Trophoblast cell (in vitro differentiated cells and primary cell): Measurements from ENCODE around the gene LRRC4B.
A peak's percentile ranks its signal among the peaks of the same experiment; 100 is the strongest.

Source experiments
- DNase-seq, 2 donors: peaks; one replicate each; pipeline ENCODE4 v3.0.0-alpha.2; 2016
- H2AFZ ChIP-seq: 2 replicates; pipeline ENCODE4 v1.6.1; 2013; ENCODE audit warnings: low read length, moderate library complexity, mild to moderate bottlenecking; ENCODE audit not compliant: insufficient read depth, poor library complexity
- H2AK5ac ChIP-seq: 2 replicates; pipeline ENCODE4 v1.6.1; 2013; ENCODE audit warnings: mild to moderate bottlenecking, low read length
- H2BK120ac ChIP-seq: 2 replicates; pipeline ENCODE4 v1.6.1; 2013; ENCODE audit warnings: low read length, mild to moderate bottlenecking, moderate library complexity; ENCODE audit not compliant: insufficient read depth, poor library complexity
- H2BK12ac ChIP-seq: 2 replicates; pipeline ENCODE4 v1.6.1; 2013; ENCODE audit warnings: mild to moderate bottlenecking, low read length, moderate library complexity
- H2BK5ac ChIP-seq: 2 replicates; pipeline ENCODE4 v1.6.1; 2013; ENCODE audit warnings: low read length, low read depth, moderate library complexity, mild to moderate bottlenecking; ENCODE audit not compliant: poor library complexity
- H3K14ac ChIP-seq: 2 replicates; pipeline ENCODE4 v1.6.1; 2013; ENCODE audit warnings: mild to moderate bottlenecking, low read length
- H3K18ac ChIP-seq: 2 replicates; pipeline ENCODE4 v1.6.1; 2013; ENCODE audit warnings: mild to moderate bottlenecking, low read length
- H3K23ac ChIP-seq: 2 replicates; pipeline ENCODE4 v1.6.1; 2013; ENCODE audit warnings: low read length
- H3K27ac ChIP-seq: 2 replicates; pipeline ENCODE4 v1.5.1; 2013; ENCODE audit warnings: low read depth, mild to moderate bottlenecking, inconsistent platforms, low read length, moderate library complexity
- H3K27me3 ChIP-seq: 2 replicates; pipeline ENCODE4 v1.6.1; 2013; ENCODE audit warnings: inconsistent platforms, mild to moderate bottlenecking, low read length, moderate library complexity; ENCODE audit not compliant: insufficient read depth
- H3K36me3 ChIP-seq, 2 experiments: 1 replicate in 1 of 2; 2 replicates in 1 of 2; pipeline ENCODE4 v1.6.1; 2013; ENCODE audit warnings: low read length in 2 of 2, mild to moderate bottlenecking in 2 of 2, moderate library complexity in 1 of 2; ENCODE audit not compliant: insufficient read depth in 2 of 2, control insufficient read depth in 1 of 2
- H3K4ac ChIP-seq: 2 replicates; pipeline ENCODE4 v1.6.1; 2013; ENCODE audit warnings: low read depth, mild to moderate bottlenecking, low read length, moderate library complexity
- H3K4me1 ChIP-seq, 2 experiments: 1 replicate in 1 of 2; 2 replicates in 1 of 2; pipeline ENCODE4 v1.6.1; 2013; ENCODE audit warnings: low read length in 2 of 2, mild to moderate bottlenecking in 2 of 2, moderate library complexity in 1 of 2; ENCODE audit not compliant: insufficient read depth in 2 of 2, control insufficient read depth in 1 of 2
- H3K4me2 ChIP-seq: 2 replicates; pipeline ENCODE4 v1.6.1; 2013; ENCODE audit warnings: inconsistent platforms, mild to moderate bottlenecking, low read length, moderate library complexity
- H3K4me3 ChIP-seq: 2 replicates; pipeline ENCODE4 v1.5.1; 2013; ENCODE audit warnings: mild to moderate bottlenecking, low read depth, low read length, inconsistent platforms
- H3K79me1 ChIP-seq: one replicate; pipeline ENCODE4 v1.6.1; 2013; ENCODE audit warnings: low read length
- H3K79me2 ChIP-seq: 2 replicates; pipeline ENCODE4 v1.6.1; 2013; ENCODE audit warnings: low read length, mild to moderate bottlenecking; ENCODE audit not compliant: control insufficient read depth, insufficient read depth, poor library complexity
- H3K9ac ChIP-seq: 2 replicates; pipeline ENCODE4 v1.6.1; 2013; ENCODE audit warnings: mild to moderate bottlenecking, low read length
- H3K9me3 ChIP-seq: 2 replicates; pipeline ENCODE4 v1.6.1; 2013; ENCODE audit warnings: low read depth, mild to moderate bottlenecking, control low read depth, inconsistent platforms, low read length; ENCODE audit not compliant: insufficient read depth
- H4K12ac ChIP-seq: 2 replicates; pipeline ENCODE4 v1.6.1; 2013; ENCODE audit warnings: low read depth, mild to moderate bottlenecking, low read length, moderate library complexity
- H4K8ac ChIP-seq: 2 replicates; pipeline ENCODE4 v1.6.1; 2013; ENCODE audit warnings: low read depth, mild to moderate bottlenecking, low read length, moderate library complexity
- H4K91ac ChIP-seq: one replicate; pipeline ENCODE4 v1.6.1; 2013; ENCODE audit warnings: low read depth, mild to moderate bottlenecking, low read length, moderate library complexity
- WGBS: extraction: QIAGEN DNeasy Blood & Tissue Kit; methylation state at CpG from one replicate; pipeline ENCODE4 v1.1.7; 2013; ENCODE audit warnings: missing lambda C conversion rate; ENCODE audit not compliant: insufficient read length, insufficient coverage; ENCODE audit errors: extremely low coverage; 5-methylcytosine and 5-hydroxymethylcytosine counted together

LRRC4B gene

GRCh38 chr19:50567052-50567841 lies 988 bp downstream of the LRRC4B start:
- Histone ChIP-seq H2AFZ (no peak overlapping the region), H3K27me3 (peaks cover 44% of the 10 kb centered on the region), H3K4me1 (no peaks in the 10 kb centered on the region), H3K79me2 (no peaks in the 10 kb centered on the region), H3K4me2 (no peak overlapping the region), H3K79me1 (no peaks in the 10 kb centered on the region), H3K14ac (no peak overlapping the region), H3K4me3 (no peak overlapping the region), H3K9ac (no peak overlapping the region), H4K91ac (no peak overlapping the region), H2BK12ac (no peak overlapping the region), H2BK5ac (no peak overlapping the region), H3K23ac (no peak overlapping the region), H3K4ac (no peak overlapping the region), H3K18ac (no peak overlapping the region), H4K8ac (no peak overlapping the region), H3K36me3 (no peaks in the 10 kb centered on the region), H2BK120ac (no peak overlapping the region), H3K27ac (no peak overlapping the region), H4K12ac (no peak overlapping the region), H2AK5ac (no peak overlapping the region), H3K9me3 (peaks cover 9% of the 10 kb centered on the region)
- DNase-seq, result no peak
- no CpG with 5 or more reads among the region's 38 CpGs for WGBS

GRCh38 chr19:50565984-50566903 lies 2.0 kb downstream of the LRRC4B start:
- DNase-seq, result no peak
- Histone ChIP-seq H3K27ac (no peak overlapping the region), H2AFZ (no peak overlapping the region), H3K18ac (no peak overlapping the region), H3K4me3 (peak overlapping the region; percentile 23), H4K8ac (no peak overlapping the region), H3K79me2 (no peaks in the 10 kb centered on the region), H2BK120ac (no peak overlapping the region), H3K4ac (no peak overlapping the region), H2BK5ac (no peak overlapping the region), H3K36me3 (no peaks in the 10 kb centered on the region), H3K27me3 (peaks cover 44% of the 10 kb centered on the region), H4K12ac (no peak overlapping the region), H2AK5ac (no peak overlapping the region), H3K23ac (no peak overlapping the region), H3K79me1 (no peaks in the 10 kb centered on the region), H3K4me1 (no peaks in the 10 kb centered on the region), H3K9me3 (peaks cover 9% of the 10 kb centered on the region), H2BK12ac (no peak overlapping the region), H4K91ac (no peak overlapping the region), H3K9ac (no peak overlapping the region), H3K4me2 (no peak overlapping the region), H3K14ac (no peak overlapping the region)
- WGBS, result no CpG with 5 or more reads among the region's 36 CpGs

GRCh38 chr19:50564229-50565105 lies 3.8 kb downstream of the LRRC4B start:
- Histone ChIP-seq H3K4me3 (no peak overlapping the region), H3K79me2 (no peaks in the 10 kb centered on the region), H2BK5ac (no peak overlapping the region), H3K14ac (no peak overlapping the region), H3K18ac (no peak overlapping the region), H3K4me1 (no peaks in the 10 kb centered on the region), H3K27me3 (peaks cover 44% of the 10 kb centered on the region), H2AFZ (no peak overlapping the region), H2BK12ac (no peak overlapping the region), H3K9ac (no peak overlapping the region), H3K36me3 (no peaks in the 10 kb centered on the region), H3K79me1 (no peaks in the 10 kb centered on the region), H4K91ac (no peak overlapping the region), H4K8ac (no peak overlapping the region), H2AK5ac (no peak overlapping the region), H4K12ac (no peak overlapping the region), H3K27ac (no peak overlapping the region), H2BK120ac (no peak overlapping the region), H3K4me2 (no peak overlapping the region), H3K9me3 (peaks cover 8% of the 10 kb centered on the region), H3K23ac (no peak overlapping the region), H3K4ac (no peak overlapping the region)
- WGBS, result no CpG with 5 or more reads among the region's 22 CpGs
- no peak for DNase-seq

- H2BK120ac ChIP-seq, result no peak overlapping the region
- H3K79me2 ChIP-seq, result no peaks in the 10 kb centered on the region
- no peak overlapping the region for H3K14ac ChIP-seq
- DNase-seq, result no peak
- no peak overlapping the region for H2BK12ac ChIP-seq
- no peak overlapping the region for H4K8ac ChIP-seq
- H4K91ac ChIP-seq, result no peak overlapping the region
- no peak overlapping the region for H2AK5ac ChIP-seq
- no peak overlapping the region for H4K12ac ChIP-seq
- no peak overlapping the region for H2BK5ac ChIP-seq
- H3K4ac ChIP-seq, result no peak overlapping the region
- no peaks in the 10 kb centered on the region for H3K36me3 ChIP-seq
- no peaks in the 10 kb centered on the region for H3K79me1 ChIP-seq
- no peak overlapping the region for H3K4me2 ChIP-seq
- H3K27me3 ChIP-seq, result peaks cover 39% of the 10 kb centered on the region
- H3K18ac ChIP-seq, result no peak overlapping the region
- no peak overlapping the region for H3K4me3 ChIP-seq
- H3K23ac ChIP-seq, result no peak overlapping the region
- H3K9ac ChIP-seq, result no peak overlapping the region
- peaks cover 8% of the 10 kb centered on the region for H3K9me3 ChIP-seq
- H3K27ac ChIP-seq, result no peak overlapping the region
- no peak overlapping the region for H2AFZ ChIP-seq
- H3K4me1 ChIP-seq, result no peaks in the 10 kb centered on the region
- WGBS, result no CpG with 5 or more reads among the region's 6 CpGs
Observed at GRCh38 chr19:50563597-50563996, 4.6 kb downstream of the LRRC4B start.
